GM12878 (cell line): Measurements from ENCODE around the gene LSM6. TPM values are rescaled to one million over a fixed set of nuclear protein-coding genes. Genes with fewer than 3 reads are reported as not detected.

Source experiments
- ATAC-seq: fragments of 200-7000 bp; cut with Tn5 transposase; 3 replicates; pipeline ENCODE4 v1.9.1; 2020; ENCODE audit warnings: mild to moderate bottlenecking, moderate library complexity
- BruUV-seq: library from RNA; stranded (reverse); fragments of 400-500 nt; replicated peaks from 2 replicates; lab custom pipeline; 2021; lab: Mats Ljungman, UMichigan
- CTCF ChIA-PET: fragments of 300-600 bp; sonication (Branson Sonifier 250); formaldehyde crosslinking; extraction: SDS; loops from one replicate; lab custom pipeline; 2021; ENCODE audit warnings: inconsistent platforms; lab: Yijun Ruan, JAX
- POLR2A ChIA-PET: fragments of 350-600 bp; formaldehyde crosslinking; extraction: SDS; loops from one replicate; lab custom pipeline; 2021; ENCODE audit warnings: inconsistent platforms; lab: Charles Lee
- RAD21 ChIA-PET: fragments of 300-600 bp; sonication (Branson Sonifier 250); formaldehyde crosslinking; loops from one replicate; lab custom pipeline; 2023; ENCODE audit warnings: antibody characterized with exemption; ENCODE audit not compliant: unreplicated experiment; lab: Charles Lee
- SMC1A ChIA-PET: fragments of 300-600 bp; sonication (Branson Sonifier 250); formaldehyde crosslinking; loops from one replicate; lab custom pipeline; 2023; ENCODE audit not compliant: unreplicated experiment, uncharacterized antibody; lab: Charles Lee
- DNase-seq: peaks from one replicate; pipeline ENCODE4 v3.0.0-alpha.2; 2011; ENCODE audit warnings: low read depth, low spot score
- FAIRE-seq: peaks from 3 replicates; lab custom pipeline; 2011; peaks lifted over from hg19 to GRCh38; lab: Jason Lieb, UNC
- H2AFZ ChIP-seq: 2 replicates; pipeline ENCODE4 v1.6.0; 2011; ENCODE audit warnings: low read depth, low read length, control low read depth; ENCODE audit not compliant: control insufficient read depth
- H3K27ac ChIP-seq: 2 replicates; pipeline ENCODE4 v1.5.1; 2011; ENCODE audit warnings: control low read depth; ENCODE audit not compliant: control insufficient read depth, insufficient read depth
- H3K27me3 ChIP-seq, 2 experiments: replicated peaks in 1 of 2; 2 replicates each; pipeline versions ENCODE4 v1.6.0 to v1.6.1; 2011; ENCODE audit warnings: low read length in 1 of 2; ENCODE audit not compliant: control insufficient read depth in 2 of 2, insufficient read depth in 2 of 2
- H3K36me3 ChIP-seq, 2 experiments: 2 replicates each; pipeline ENCODE4 v1.5.1; 2011; ENCODE audit warnings: low read length in 1 of 2; ENCODE audit not compliant: control insufficient read depth in 2 of 2, insufficient read depth in 2 of 2
- H3K4me1 ChIP-seq: 2 replicates; pipeline ENCODE4 v1.6.1; 2011; ENCODE audit warnings: mild to moderate bottlenecking, low read length, moderate library complexity, mixed read lengths; ENCODE audit not compliant: control insufficient read depth, insufficient read depth
- H3K4me2 ChIP-seq: 2 replicates; pipeline ENCODE4 v1.6.0; 2011; ENCODE audit warnings: control low read depth; ENCODE audit not compliant: control insufficient read depth, insufficient read depth
- H3K4me3 ChIP-seq: fragments of 200-600 bp; sonication (generic); 2 replicates; pipeline ENCODE4 v1.5.1; 2016
- H3K79me2 ChIP-seq: 2 replicates; pipeline ENCODE4 v1.6.0; 2011; ENCODE audit warnings: low read length; ENCODE audit not compliant: control insufficient read depth, insufficient read depth
- H3K9ac ChIP-seq: 2 replicates; pipeline ENCODE4 v1.8.0; 2011; ENCODE audit warnings: low read length, control low read depth, mixed read lengths; ENCODE audit not compliant: control insufficient read depth, insufficient read depth
- H3K9me3 ChIP-seq: replicated peaks from 3 replicates; pipeline ENCODE4 v1.5.1; 2011; ENCODE audit warnings: mild to moderate bottlenecking, low read length; ENCODE audit not compliant: control insufficient read depth, insufficient read depth
- H4K20me1 ChIP-seq: 2 replicates; pipeline ENCODE4 v1.6.0; 2011; ENCODE audit not compliant: control insufficient read depth, insufficient read depth
- CREM ChIP-seq: IDR thresholded peaks from 2 replicates; pipeline ENCODE4 v1.6.1; 2014; ENCODE audit warnings: antibody characterized with exemption, low read depth
- NR2C1 ChIP-seq: fragments of 450-650 bp; IDR thresholded peaks from 2 replicates; pipeline ENCODE4 v1.6.1; 2017; ENCODE audit warnings: antibody characterized with exemption, mild to moderate bottlenecking, moderate library complexity
- NR2C2 ChIP-seq: IDR thresholded peaks from 2 replicates; pipeline ENCODE4 v1.6.1; 2011; ENCODE audit warnings: borderline replicate concordance, low read depth; ENCODE audit not compliant: control insufficient read depth, insufficient read length
- RB1 ChIP-seq: fragments of 450-650 bp; formaldehyde crosslinking; IDR thresholded peaks from 2 replicates; pipeline ENCODE4 v1.6.1; 2017; ENCODE audit warnings: mild to moderate bottlenecking, borderline replicate concordance
- SRF ChIP-seq, 2 experiments: IDR thresholded peaks; 2 replicates each; pipeline ENCODE4 v1.6.1; 2011; ENCODE audit warnings: low read depth in 2 of 2, low read length in 2 of 2, mild to moderate bottlenecking in 1 of 2, moderate library complexity in 1 of 2
- TAF1 ChIP-seq: IDR thresholded peaks from 2 replicates; pipeline ENCODE4 v1.6.1; 2011; ENCODE audit warnings: mild to moderate bottlenecking, low read depth, low read length, borderline replicate concordance
- ZNF217 ChIP-seq: fragments of 450-650 bp; IDR thresholded peaks from 2 replicates; pipeline ENCODE4 v1.6.1; 2017; ENCODE audit warnings: antibody characterized with exemption, mild to moderate bottlenecking
- WGBS: methylation state at CpG from one replicate; pipeline ENCODE4 v1.1.6; 2016; ENCODE audit warnings: low lambda C conversion rate; ENCODE audit not compliant: insufficient replicate concordance, insufficient coverage; ENCODE audit errors: missing lambda C conversion rate; 5-methylcytosine and 5-hydroxymethylcytosine counted together
- in situ Hi-C: fragments of 300-500 bp; cut with MboI; formaldehyde crosslinking; loops from 9 replicates; pipeline ENCODE4 v1.14.3; 2018; ENCODE audit warnings: mixed read lengths
- intact Hi-C: fragments of 100-400 bp; cut with micrococcal nuclease; formaldehyde crosslinking; loops from one replicate; pipeline ENCODE4 v1.14.2; 2022; ENCODE audit not compliant: unreplicated experiment
- polyA plus RNA-seq, 11 experiments: library from polyadenylated mRNA; depleted of rRNA in 4 of 11; unstranded in 6 of 11; stranded (reverse) in 5 of 11; fragments of >200 nt; fragmentation: Nextera tagmentation in 4 of 11; fragmentation: Illumina TruSeq in 1 of 11; extraction: Ambion mirVana in 4 of 11; extraction: Trizol in 1 of 11; gene quantifications; 1 replicate in 1 of 11; 2 replicates in 10 of 11; pipeline versions ENCODE4 v1.2.1 to v1.2.3, GENCODE V29; 2011 to 2016; ENCODE audit warnings: inconsistent platforms in 2 of 11, missing spikeins in 2 of 11, low read depth in 1 of 11
- total RNA-seq, 4 experiments: library from RNA; depleted of rRNA in 3 of 4; stranded (reverse); fragments of >200 nt in 3 of 4; fragmentation: Illumina TruSeq in 1 of 4; extraction: Trizol in 1 of 4; gene quantifications; 2 replicates each; pipeline versions ENCODE4 v1.2.1 to v1.2.3, GENCODE V29; 2013 to 2021
- TF ChIP-seq, protein P1 (sequence below): fragments of 450-650 bp; IDR thresholded peaks from 2 replicates; pipeline ENCODE4 v1.6.1; 2017; ENCODE audit warnings: mild to moderate bottlenecking
- TF ChIP-seq, protein P2 (sequence below): fragments of 450-650 bp; conservative IDR thresholded peaks from 2 replicates; pipeline ENCODE4 v1.6.1; 2017; ENCODE audit warnings: mild to moderate bottlenecking, moderate library complexity
- TF ChIP-seq, protein P3 (sequence below): fragments of 450-650 bp; IDR thresholded peaks from 2 replicates; pipeline ENCODE4 v1.6.1; 2016; ENCODE audit warnings: mild to moderate bottlenecking, moderate library complexity, borderline replicate concordance
- TF ChIP-seq, protein P4 (sequence below): IDR thresholded peaks from 2 replicates; pipeline ENCODE4 v1.6.1; 2011; ENCODE audit warnings: low read depth, low read length, improper control_type of control experiment, borderline replicate concordance
- TF ChIP-seq, protein P5 (sequence below): IDR thresholded peaks from 2 replicates; pipeline ENCODE4 v1.6.1; 2011; ENCODE audit warnings: borderline replicate concordance, low read depth, mild to moderate bottlenecking, moderate library complexity, mixed read lengths, low read length; ENCODE audit not compliant: insufficient read depth; ENCODE audit errors: extremely low read length

LSM6 gene
- total and polyA plus RNA-seq, 10 of the 15 experiments (the other 5 are each of a cell fraction or from before 2014, with no cell fraction given), result 68.0 to 282 (median 229) TPM

DNA sequence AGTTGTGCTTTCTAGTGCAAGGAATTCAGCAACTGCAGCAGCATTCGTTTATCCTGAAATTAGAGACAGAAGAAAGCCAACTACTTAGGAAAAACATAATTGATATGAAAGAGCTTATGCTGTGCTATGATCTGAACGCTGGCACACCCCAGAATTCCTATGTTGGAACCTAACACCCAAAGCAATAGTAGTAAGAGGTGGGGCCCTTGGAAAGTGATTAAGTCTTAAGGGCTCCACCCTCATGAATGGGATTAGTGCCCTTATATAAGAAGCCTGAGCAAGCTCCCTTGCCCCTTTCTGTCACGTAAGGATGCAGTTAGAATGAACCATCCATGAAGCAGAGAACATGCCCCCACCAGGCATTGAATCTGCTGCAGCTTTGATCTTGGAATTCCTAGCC is 5.4 kb upstream of the LSM6 start:
- Histone ChIP-seq H3K4me1 (peaks cover 3% of the 10 kb centered on the region; the same call in 1 of the 2 replicates), H3K4me2 (no peak overlapping the region), H3K27ac (no peak overlapping the region), H3K4me3 (no peak overlapping the region), H4K20me1 (no peaks in the 10 kb centered on the region), H3K9me3 (no peaks in the 10 kb centered on the region), H3K36me3 (no peaks in the 10 kb centered on the region), H3K27me3 (no peaks in the 10 kb centered on the region), H2AFZ (no peak overlapping the region), H3K9ac (no peak overlapping the region), H3K79me2 (no peaks in the 10 kb centered on the region)
- intact Hi-C loops, result no loop called here
- ChIA-PET SMC1A (interaction anchor here (0.9 to 2.0 kb wide), 2 partner anchors 15 to 18 kb away, joined by 3 to 7 read pairs; no protein-coding TSS in a partner anchor), RAD21 (interaction anchor here (1.7 kb wide), 1 partner anchor 70 kb away, joined by 3 read pairs; no protein-coding TSS in a partner anchor), CTCF (interaction anchor here (0.8 kb wide), 1 partner anchor 13 kb away, joined by 4 read pairs; no protein-coding TSS in a partner anchor), POLR2A (no interaction called here)
- FAIRE-seq (no peak), ATAC-seq (no peak), DNase-seq (no peak)
- 46% methylated on average over 3 of the region's 3 CpGs for WGBS
- no TSS peak for BruUV-seq
- in situ Hi-C loops, result no loop called here
- TF ChIP-seq ZNF217, result no peak
- TF ChIP-seq, protein P1, sequence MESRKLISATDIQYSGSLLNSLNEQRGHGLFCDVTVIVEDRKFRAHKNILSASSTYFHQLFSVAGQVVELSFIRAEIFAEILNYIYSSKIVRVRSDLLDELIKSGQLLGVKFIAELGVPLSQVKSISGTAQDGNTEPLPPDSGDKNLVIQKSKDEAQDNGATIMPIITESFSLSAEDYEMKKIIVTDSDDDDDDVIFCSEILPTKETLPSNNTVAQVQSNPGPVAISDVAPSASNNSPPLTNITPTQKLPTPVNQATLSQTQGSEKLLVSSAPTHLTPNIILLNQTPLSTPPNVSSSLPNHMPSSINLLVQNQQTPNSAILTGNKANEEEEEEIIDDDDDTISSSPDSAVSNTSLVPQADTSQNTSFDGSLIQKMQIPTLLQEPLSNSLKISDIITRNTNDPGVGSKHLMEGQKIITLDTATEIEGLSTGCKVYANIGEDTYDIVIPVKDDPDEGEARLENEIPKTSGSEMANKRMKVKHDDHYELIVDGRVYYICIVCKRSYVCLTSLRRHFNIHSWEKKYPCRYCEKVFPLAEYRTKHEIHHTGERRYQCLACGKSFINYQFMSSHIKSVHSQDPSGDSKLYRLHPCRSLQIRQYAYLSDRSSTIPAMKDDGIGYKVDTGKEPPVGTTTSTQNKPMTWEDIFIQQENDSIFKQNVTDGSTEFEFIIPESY, result no peak
- TF ChIP-seq NR2C2, result no peak
- no peak for TF ChIP-seq NR2C1
- TF ChIP-seq, protein P2, sequence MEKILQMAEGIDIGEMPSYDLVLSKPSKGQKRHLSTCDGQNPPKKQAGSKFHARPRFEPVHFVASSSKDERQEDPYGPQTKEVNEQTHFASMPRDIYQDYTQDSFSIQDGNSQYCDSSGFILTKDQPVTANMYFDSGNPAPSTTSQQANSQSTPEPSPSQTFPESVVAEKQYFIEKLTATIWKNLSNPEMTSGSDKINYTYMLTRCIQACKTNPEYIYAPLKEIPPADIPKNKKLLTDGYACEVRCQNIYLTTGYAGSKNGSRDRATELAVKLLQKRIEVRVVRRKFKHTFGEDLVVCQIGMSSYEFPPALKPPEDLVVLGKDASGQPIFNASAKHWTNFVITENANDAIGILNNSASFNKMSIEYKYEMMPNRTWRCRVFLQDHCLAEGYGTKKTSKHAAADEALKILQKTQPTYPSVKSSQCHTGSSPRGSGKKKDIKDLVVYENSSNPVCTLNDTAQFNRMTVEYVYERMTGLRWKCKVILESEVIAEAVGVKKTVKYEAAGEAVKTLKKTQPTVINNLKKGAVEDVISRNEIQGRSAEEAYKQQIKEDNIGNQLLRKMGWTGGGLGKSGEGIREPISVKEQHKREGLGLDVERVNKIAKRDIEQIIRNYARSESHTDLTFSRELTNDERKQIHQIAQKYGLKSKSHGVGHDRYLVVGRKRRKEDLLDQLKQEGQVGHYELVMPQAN, result no peak
- TF ChIP-seq SRF (IDR thresholded peaks at IDR 0.05; ENCODE audit: low read depth in 2 of 2, low read length in 2 of 2), result no peak
- no peak for TF ChIP-seq CREM
- no peak for TF ChIP-seq RB1
- TF ChIP-seq, protein P3, sequence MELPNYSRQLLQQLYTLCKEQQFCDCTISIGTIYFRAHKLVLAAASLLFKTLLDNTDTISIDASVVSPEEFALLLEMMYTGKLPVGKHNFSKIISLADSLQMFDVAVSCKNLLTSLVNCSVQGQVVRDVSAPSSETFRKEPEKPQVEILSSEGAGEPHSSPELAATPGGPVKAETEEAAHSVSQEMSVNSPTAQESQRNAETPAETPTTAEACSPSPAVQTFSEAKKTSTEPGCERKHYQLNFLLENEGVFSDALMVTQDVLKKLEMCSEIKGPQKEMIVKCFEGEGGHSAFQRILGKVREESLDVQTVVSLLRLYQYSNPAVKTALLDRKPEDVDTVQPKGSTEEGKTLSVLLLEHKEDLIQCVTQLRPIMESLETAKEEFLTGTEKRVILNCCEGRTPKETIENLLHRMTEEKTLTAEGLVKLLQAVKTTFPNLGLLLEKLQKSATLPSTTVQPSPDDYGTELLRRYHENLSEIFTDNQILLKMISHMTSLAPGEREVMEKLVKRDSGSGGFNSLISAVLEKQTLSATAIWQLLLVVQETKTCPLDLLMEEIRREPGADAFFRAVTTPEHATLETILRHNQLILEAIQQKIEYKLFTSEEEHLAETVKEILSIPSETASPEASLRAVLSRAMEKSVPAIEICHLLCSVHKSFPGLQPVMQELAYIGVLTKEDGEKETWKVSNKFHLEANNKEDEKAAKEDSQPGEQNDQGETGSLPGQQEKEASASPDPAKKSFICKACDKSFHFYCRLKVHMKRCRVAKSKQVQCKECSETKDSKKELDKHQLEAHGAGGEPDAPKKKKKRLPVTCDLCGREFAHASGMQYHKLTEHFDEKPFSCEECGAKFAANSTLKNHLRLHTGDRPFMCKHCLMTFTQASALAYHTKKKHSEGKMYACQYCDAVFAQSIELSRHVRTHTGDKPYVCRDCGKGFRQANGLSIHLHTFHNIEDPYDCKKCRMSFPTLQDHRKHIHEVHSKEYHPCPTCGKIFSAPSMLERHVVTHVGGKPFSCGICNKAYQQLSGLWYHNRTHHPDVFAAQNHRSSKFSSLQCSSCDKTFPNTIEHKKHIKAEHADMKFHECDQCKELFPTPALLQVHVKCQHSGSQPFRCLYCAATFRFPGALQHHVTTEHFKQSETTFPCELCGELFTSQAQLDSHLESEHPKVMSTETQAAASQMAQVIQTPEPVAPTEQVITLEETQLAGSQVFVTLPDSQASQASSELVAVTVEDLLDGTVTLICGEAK, result no peak
- no peak for TF ChIP-seq TAF1
- TF ChIP-seq, protein P4, sequence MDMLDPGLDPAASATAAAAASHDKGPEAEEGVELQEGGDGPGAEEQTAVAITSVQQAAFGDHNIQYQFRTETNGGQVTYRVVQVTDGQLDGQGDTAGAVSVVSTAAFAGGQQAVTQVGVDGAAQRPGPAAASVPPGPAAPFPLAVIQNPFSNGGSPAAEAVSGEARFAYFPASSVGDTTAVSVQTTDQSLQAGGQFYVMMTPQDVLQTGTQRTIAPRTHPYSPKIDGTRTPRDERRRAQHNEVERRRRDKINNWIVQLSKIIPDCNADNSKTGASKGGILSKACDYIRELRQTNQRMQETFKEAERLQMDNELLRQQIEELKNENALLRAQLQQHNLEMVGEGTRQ, result no peak
- TF ChIP-seq, protein P5, sequence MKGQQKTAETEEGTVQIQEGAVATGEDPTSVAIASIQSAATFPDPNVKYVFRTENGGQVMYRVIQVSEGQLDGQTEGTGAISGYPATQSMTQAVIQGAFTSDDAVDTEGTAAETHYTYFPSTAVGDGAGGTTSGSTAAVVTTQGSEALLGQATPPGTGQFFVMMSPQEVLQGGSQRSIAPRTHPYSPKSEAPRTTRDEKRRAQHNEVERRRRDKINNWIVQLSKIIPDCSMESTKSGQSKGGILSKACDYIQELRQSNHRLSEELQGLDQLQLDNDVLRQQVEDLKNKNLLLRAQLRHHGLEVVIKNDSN, result no peak
